IMR-90 (cell line): ENCODE results near the gene PYDC1. TPM values are rescaled to one million over a fixed set of nuclear protein-coding genes. Genes with fewer than 3 reads are reported as not detected.

ENCODE experiments used
- ATAC-seq: fragments of 200-7000 bp; cut with Tn5 transposase; 2 replicates; pipeline ENCODE4 v1.9.1; 2020; ENCODE audit warnings: low read depth, mild to moderate bottlenecking, moderate library complexity
- BruUV-seq: library from RNA; stranded (reverse); fragments of 400-500 nt; replicated peaks from 2 replicates; lab custom pipeline; 2021; lab: Mats Ljungman, UMichigan
- CTCF ChIA-PET: fragments of 300-600 bp; formaldehyde crosslinking; extraction: SDS; loops from one replicate; lab custom pipeline; 2021; ENCODE audit warnings: antibody characterized with exemption; lab: Yijun Ruan, JAX
- POLR2A ChIA-PET: fragments of 300-600 bp; sonication (Branson Sonifier 250); formaldehyde crosslinking; loops from one replicate; lab custom pipeline; 2022; ENCODE audit warnings: antibody characterized with exemption; ENCODE audit not compliant: unreplicated experiment; lab: Charles Lee
- DNase-seq: peaks from one replicate; pipeline ENCODE4 v3.0.0; 2013
- H2AFZ ChIP-seq: replicated peaks from 2 replicates; pipeline ENCODE3; 2013; ENCODE audit warnings: low read length, mild to moderate bottlenecking; ENCODE audit not compliant: poor library complexity
- H2AK5ac ChIP-seq: 2 replicates; pipeline ENCODE4 v1.6.1; 2013; ENCODE audit warnings: low read depth, low read length, inconsistent platforms
- H2AK9ac ChIP-seq: replicated peaks from 2 replicates; pipeline ENCODE3; 2013; ENCODE audit warnings: mild to moderate bottlenecking, low read depth, low read length, moderate library complexity; ENCODE audit not compliant: poor library complexity
- H2BK120ac ChIP-seq: 2 replicates; pipeline ENCODE4 v1.6.1; 2013; ENCODE audit warnings: low read depth, low read length, inconsistent platforms
- H2BK15ac ChIP-seq: 3 replicates; pipeline ENCODE4 v1.6.1; 2013; ENCODE audit warnings: low read depth, low read length, inconsistent platforms
- H2BK20ac ChIP-seq: 2 replicates; pipeline ENCODE4 v1.6.1; 2013; ENCODE audit warnings: low read depth, mild to moderate bottlenecking, inconsistent platforms, low read length, moderate library complexity
- H2BK5ac ChIP-seq: 2 replicates; pipeline ENCODE4 v1.6.1; 2013; ENCODE audit warnings: mild to moderate bottlenecking, low read depth, low read length, inconsistent platforms; ENCODE audit not compliant: poor library complexity, severe bottlenecking
- H3K14ac ChIP-seq: replicated peaks from 2 replicates; pipeline ENCODE4 v1.6.1; 2013; ENCODE audit warnings: low read depth, low read length, inconsistent platforms
- H3K18ac ChIP-seq: 2 replicates; pipeline ENCODE4 v1.6.1; 2013; ENCODE audit warnings: low read depth, low read length, control low read depth
- H3K23ac ChIP-seq: 2 replicates; pipeline ENCODE4 v1.6.1; 2013; ENCODE audit warnings: low read depth, low read length, inconsistent platforms
- H3K27ac ChIP-seq: 2 replicates; pipeline ENCODE4 v1.5.1; 2013; ENCODE audit warnings: mild to moderate bottlenecking, control low read depth, low read length; ENCODE audit not compliant: insufficient read depth
- H3K27me3 ChIP-seq: 2 replicates; pipeline ENCODE4 v1.6.1; 2013; ENCODE audit warnings: low read length; ENCODE audit not compliant: control insufficient read depth, insufficient read depth
- H3K36me3 ChIP-seq: 2 replicates; pipeline ENCODE4 v1.6.1; 2013; ENCODE audit warnings: low read length, mixed read lengths; ENCODE audit not compliant: control insufficient read depth, insufficient read depth
- H3K4ac ChIP-seq: 2 replicates; pipeline ENCODE4 v1.6.1; 2013; ENCODE audit warnings: low read depth, low read length, inconsistent platforms
- H3K4me1 ChIP-seq: 2 replicates; pipeline ENCODE4 v1.6.1; 2013; ENCODE audit warnings: low read length, mixed read lengths; ENCODE audit not compliant: control insufficient read depth, insufficient read depth
- H3K4me2 ChIP-seq: 2 replicates; pipeline ENCODE4 v1.6.1; 2013; ENCODE audit warnings: low read depth, mild to moderate bottlenecking, control low read depth, low read length, moderate library complexity
- H3K4me3 ChIP-seq: 2 replicates; pipeline ENCODE4 v1.5.1; 2013; ENCODE audit warnings: low read depth, mild to moderate bottlenecking, control low read depth, low read length, moderate library complexity; ENCODE audit not compliant: insufficient read depth
- H3K56ac ChIP-seq: 2 replicates; pipeline ENCODE4 v1.6.1; 2013; ENCODE audit warnings: low read length, inconsistent platforms; ENCODE audit not compliant: insufficient read depth; ENCODE audit errors: extremely low read depth
- H3K79me1 ChIP-seq, 2 experiments: 2 replicates each; pipeline ENCODE4 v1.6.1; 2013; ENCODE audit warnings: low read length in 2 of 2, inconsistent platforms in 1 of 2, low read depth in 1 of 2
- H3K9ac ChIP-seq: 2 replicates; pipeline ENCODE4 v1.6.1; 2013; ENCODE audit warnings: low read depth, low read length, control low read depth
- H3K9me1 ChIP-seq: 2 replicates; pipeline ENCODE4 v1.6.1; 2013; ENCODE audit warnings: low read length, inconsistent platforms; ENCODE audit not compliant: insufficient read depth
- H3K9me3 ChIP-seq: 2 replicates; pipeline ENCODE4 v1.6.1; 2013; ENCODE audit warnings: low read length; ENCODE audit not compliant: control insufficient read depth, insufficient read depth
- H4K20me1 ChIP-seq: 2 replicates; pipeline ENCODE4 v1.6.1; 2013; ENCODE audit warnings: low read length, inconsistent platforms; ENCODE audit not compliant: insufficient read depth
- H4K5ac ChIP-seq: 2 replicates; pipeline ENCODE4 v1.6.1; 2013; ENCODE audit warnings: mild to moderate bottlenecking, low read depth, low read length, control low read depth
- H4K8ac ChIP-seq, 2 experiments: 2 replicates each; pipeline ENCODE4 v1.6.1; 2013; ENCODE audit warnings: low read depth in 2 of 2, low read length in 2 of 2, control low read depth in 1 of 2, inconsistent platforms in 1 of 2
- H4K91ac ChIP-seq: 2 replicates; pipeline ENCODE4 v1.6.1; 2013; ENCODE audit warnings: low read depth, low read length, inconsistent platforms; ENCODE audit not compliant: insufficient read depth
- FOS ChIP-seq: fragments of 150-350 bp; IDR thresholded peaks from 2 replicates; pipeline ENCODE4 v1.6.1; 2016; ENCODE audit warnings: low read depth, low read length
- MAFK ChIP-seq: IDR thresholded peaks from 2 replicates; pipeline ENCODE4 v1.6.1; 2012; ENCODE audit warnings: low read depth, low read length, improper control_type of control experiment
- MXI1 ChIP-seq: IDR thresholded peaks from 2 replicates; pipeline ENCODE4 v1.6.1; 2012; ENCODE audit warnings: low read depth, mild to moderate bottlenecking, low read length, moderate library complexity, borderline replicate concordance
- NFE2L2 ChIP-seq: fragments of 150-350 bp; IDR thresholded peaks from 2 replicates; pipeline ENCODE4 v1.6.1; 2016; ENCODE audit warnings: low read depth, mild to moderate bottlenecking, low read length
- RAD21 ChIP-seq: IDR thresholded peaks from 2 replicates; pipeline ENCODE4 v1.6.1; 2012; ENCODE audit warnings: low read length, improper control_type of control experiment
- RFX5 ChIP-seq: IDR thresholded peaks from 2 replicates; pipeline ENCODE4 v1.8.0; 2012; ENCODE audit warnings: low read depth, mild to moderate bottlenecking, low read length, moderate library complexity
- SMC3 ChIP-seq: fragments of 150-350 bp; IDR thresholded peaks from 2 replicates; pipeline ENCODE4 v1.6.1; 2016; ENCODE audit warnings: low read depth, mild to moderate bottlenecking, antibody characterized with exemption, low read length, moderate library complexity
- WGBS, 2 experiments: methylation state at CpG; one replicate each; pipeline versions ENCODE4 v1.1.5 to v1.1.7; 2013; ENCODE audit warnings: missing lambda C conversion rate in 2 of 2; ENCODE audit not compliant: insufficient read length in 1 of 2; ENCODE audit errors: extremely low coverage in 2 of 2; 5-methylcytosine and 5-hydroxymethylcytosine counted together
- dilution Hi-C: fragments of 300-500 bp; cut with HindIII; formaldehyde crosslinking; loops from one replicate; pipeline ENCODE4 v1.14.3; 2018; ENCODE audit warnings: low sequenced_read_pairs; ENCODE audit not compliant: unreplicated experiment
- in situ Hi-C: fragments of 300-500 bp; cut with MboI; formaldehyde crosslinking; loops from 3 replicates; pipeline ENCODE4 v1.14.3; 2019; ENCODE audit warnings: low sequenced_read_pairs, inconsistent platforms, mixed read lengths
- intact Hi-C: fragments of 100-400 bp; cut with micrococcal nuclease; formaldehyde crosslinking; loops from 2 replicates; pipeline ENCODE4 v1.10.0; 2022
- polyA plus RNA-seq, 3 experiments: library from polyadenylated mRNA; depleted of rRNA; stranded (reverse); fragments of >200 nt; gene quantifications; 2 replicates each; pipeline ENCODE4 v1.2.3, GENCODE V29; 2012; ENCODE audit warnings: low replicate concordance in 1 of 3
- total RNA-seq: library from RNA; depleted of rRNA; stranded (reverse); fragments of >200 nt; gene quantifications from 2 replicates; pipeline ENCODE4 v1.2.3, GENCODE V29; 2012
- TF ChIP-seq, protein P1 (sequence below): fragments of 150-350 bp; IDR thresholded peaks from 2 replicates; pipeline ENCODE4 v1.6.1; 2016; ENCODE audit warnings: low read depth, mild to moderate bottlenecking, low read length, moderate library complexity, borderline replicate concordance
- TF ChIP-seq, protein P2 (sequence below): conservative IDR thresholded peaks from 2 replicates; pipeline ENCODE4 v1.5.1; 2012; ENCODE audit warnings: mild to moderate bottlenecking, low read depth, low read length, improper control_type of control experiment

PYDC1 gene
- total and polyA plus RNA-seq, 2 of the 4 experiments (the other 2 are of a cell fraction), result not detected

DNA sequence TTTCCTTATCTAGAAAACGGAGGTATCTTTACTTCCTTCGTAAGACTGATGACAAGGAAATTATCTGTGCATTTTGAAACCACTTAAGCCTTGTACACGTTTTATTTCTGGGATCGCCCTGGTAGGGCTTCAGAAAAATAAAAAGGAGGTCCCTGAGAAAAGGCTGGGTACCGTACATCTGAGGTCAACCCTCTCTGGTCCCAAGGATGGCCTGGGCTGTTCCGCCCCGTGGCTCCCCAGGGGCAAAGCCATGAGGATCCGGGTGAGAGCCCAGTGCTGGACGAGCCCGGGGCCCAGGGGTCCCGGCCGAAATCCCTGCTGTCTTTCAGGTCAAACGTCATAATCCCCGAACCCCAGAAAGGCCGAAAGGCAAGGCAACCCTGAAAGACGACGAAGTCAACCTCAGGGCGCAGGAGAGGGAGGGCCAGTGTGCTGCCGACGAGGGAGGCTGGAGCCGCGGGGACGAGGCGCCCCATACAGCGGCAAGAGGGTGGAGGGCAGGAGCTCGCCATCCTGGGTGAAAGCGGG is 37.7 kb downstream of the PYDC1 start:
- Histone ChIP-seq H4K20me1 (peaks cover 46% of the 10 kb centered on the region), H3K23ac (peak overlapping the region; percentile 78; the same call in 1 of the 2 replicates), H3K79me1 (peaks cover 0 to 33% of the 10 kb centered on the region in 2 experiments; a peak in 2 of 4 replicates), H2BK15ac (no peak overlapping the region), H3K4me1 (peaks cover 6% of the 10 kb centered on the region; the same call in 1 of the 2 replicates), H3K4me2 (peak overlapping the region; percentile 77), H3K9me3 (no peaks in the 10 kb centered on the region), H3K18ac (peak overlapping the region; percentile 74), H2BK5ac (peak overlapping the region; percentile 91), H3K36me3 (peaks cover 25% of the 10 kb centered on the region), H3K4ac (peak overlapping the region; percentile 91), H2BK20ac (no peak overlapping the region), H4K91ac (peak overlapping the region; percentile 84), H2AK9ac (peak overlapping the region; percentile 78), H2AK5ac (peak overlapping the region; percentile 68), H3K9me1 (peaks cover 7% of the 10 kb centered on the region; the same call in 1 of the 2 replicates), H3K4me3 (peak overlapping the region; percentile 69), H3K27me3 (no peaks in the 10 kb centered on the region), H4K5ac (peak overlapping the region; percentile 74), H3K56ac (peak overlapping the region; percentile 83; the same call in 1 of the 2 replicates), H3K27ac (peak overlapping the region; percentile 97), H3K14ac (peak overlapping the region; percentile 95), H3K9ac (peak overlapping the region; percentile 99), H2BK120ac (peak overlapping the region; percentile 59; the same call in 1 of the 2 replicates), H2AFZ (peak overlapping the region; percentile 91), H4K8ac (peak overlapping the region; percentile 54 to 87)
- no peak for DNase-seq
- in situ Hi-C loops (no loop called here), dilution Hi-C loops (no loop called here), intact Hi-C loops (no loop called here)
- POLR2A ChIA-PET, result interaction anchor here (0.6 to 2.0 kb wide), 6 partner anchors 13 to 77 kb away, joined by 3 to 9 read pairs (median 6); no protein-coding TSS in a partner anchor
- 4% methylated on average over 10 of the region's 27 CpGs; no CpG with 5 or more reads in 1 of the 2 experiments for WGBS, 2 experiments
- BruUV-seq, result no TSS peak
- TF ChIP-seq MAFK (no peak), NFE2L2 (no peak), MXI1 (no peak), RFX5 (no peak), FOS (no peak), RAD21 (no peak), SMC3 (no peak)
- TF ChIP-seq, protein P1, sequence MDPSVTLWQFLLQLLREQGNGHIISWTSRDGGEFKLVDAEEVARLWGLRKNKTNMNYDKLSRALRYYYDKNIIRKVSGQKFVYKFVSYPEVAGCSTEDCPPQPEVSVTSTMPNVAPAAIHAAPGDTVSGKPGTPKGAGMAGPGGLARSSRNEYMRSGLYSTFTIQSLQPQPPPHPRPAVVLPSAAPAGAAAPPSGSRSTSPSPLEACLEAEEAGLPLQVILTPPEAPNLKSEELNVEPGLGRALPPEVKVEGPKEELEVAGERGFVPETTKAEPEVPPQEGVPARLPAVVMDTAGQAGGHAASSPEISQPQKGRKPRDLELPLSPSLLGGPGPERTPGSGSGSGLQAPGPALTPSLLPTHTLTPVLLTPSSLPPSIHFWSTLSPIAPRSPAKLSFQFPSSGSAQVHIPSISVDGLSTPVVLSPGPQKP, result no peak
- TF ChIP-seq, protein P2, sequence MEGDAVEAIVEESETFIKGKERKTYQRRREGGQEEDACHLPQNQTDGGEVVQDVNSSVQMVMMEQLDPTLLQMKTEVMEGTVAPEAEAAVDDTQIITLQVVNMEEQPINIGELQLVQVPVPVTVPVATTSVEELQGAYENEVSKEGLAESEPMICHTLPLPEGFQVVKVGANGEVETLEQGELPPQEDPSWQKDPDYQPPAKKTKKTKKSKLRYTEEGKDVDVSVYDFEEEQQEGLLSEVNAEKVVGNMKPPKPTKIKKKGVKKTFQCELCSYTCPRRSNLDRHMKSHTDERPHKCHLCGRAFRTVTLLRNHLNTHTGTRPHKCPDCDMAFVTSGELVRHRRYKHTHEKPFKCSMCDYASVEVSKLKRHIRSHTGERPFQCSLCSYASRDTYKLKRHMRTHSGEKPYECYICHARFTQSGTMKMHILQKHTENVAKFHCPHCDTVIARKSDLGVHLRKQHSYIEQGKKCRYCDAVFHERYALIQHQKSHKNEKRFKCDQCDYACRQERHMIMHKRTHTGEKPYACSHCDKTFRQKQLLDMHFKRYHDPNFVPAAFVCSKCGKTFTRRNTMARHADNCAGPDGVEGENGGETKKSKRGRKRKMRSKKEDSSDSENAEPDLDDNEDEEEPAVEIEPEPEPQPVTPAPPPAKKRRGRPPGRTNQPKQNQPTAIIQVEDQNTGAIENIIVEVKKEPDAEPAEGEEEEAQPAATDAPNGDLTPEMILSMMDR, result no peak
- CTCF ChIA-PET, result no interaction called here
- ATAC-seq, result peak; percentile 2; the same call in 1 of the 2 replicates
